HG03460 (cell line): ENCODE data around the gene EIF1AX.
"Not testable (repeated sequence)": the region's sequence is repeated elsewhere in the genome, so short reads cannot be mapped to it uniquely, and the experiment has no call there.

Experiments used
- ATAC-seq: cut with Tn5 transposase; IDR thresholded peaks from one replicate; pipeline ENCODE4 v1.9.1; 2021; ENCODE audit not compliant: unreplicated experiment

EIF1AX gene

GRCh38 chrX:20127440-20127839 lies 14.2 kb downstream of the EIF1AX start:
- ATAC-seq, result not testable (repeated sequence)

DNA sequence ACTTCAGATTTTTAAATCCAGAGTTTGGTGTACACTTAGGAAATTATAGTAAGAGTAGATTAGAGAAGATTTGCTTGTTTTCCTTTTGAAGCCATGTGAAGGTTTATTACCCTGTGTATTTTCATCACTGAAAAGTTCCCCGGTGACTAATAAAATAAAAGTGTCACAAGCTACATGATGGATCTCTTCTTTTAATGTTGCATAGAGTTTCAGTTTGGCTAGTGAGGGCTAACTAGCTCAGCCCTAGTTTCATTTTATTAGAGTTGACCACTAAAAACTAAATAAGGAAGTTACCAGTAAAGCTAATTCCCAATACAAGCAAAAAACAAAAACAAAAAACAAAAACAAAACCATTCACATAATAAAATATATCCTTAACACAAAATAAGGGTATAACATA lies 14.8 kb downstream of the EIF1AX start:
- not testable (repeated sequence) for ATAC-seq

GRCh38 chrX:20124964-20125363 lies 16.7 kb downstream of the EIF1AX start:
- ATAC-seq, result no peak

GRCh38 chrX:20118065-20118824 lies 23.4 kb downstream of the EIF1AX start:
- ATAC-seq, result no peak

- ATAC-seq, result no peak
Measured at GRCh38 chrX:20116577-20117240, 24.9 kb downstream of the EIF1AX start, which contains the start of gene MAP7D2. TSS of gene MAP7D2 (minus strand) at chrX:20116907. CDS start at chrX:20116879, 28 bp downstream.

- no peak for ATAC-seq
Measured at GRCh38 chrX:20116087-20116576, 25.5 kb downstream of the EIF1AX start.

DNA sequence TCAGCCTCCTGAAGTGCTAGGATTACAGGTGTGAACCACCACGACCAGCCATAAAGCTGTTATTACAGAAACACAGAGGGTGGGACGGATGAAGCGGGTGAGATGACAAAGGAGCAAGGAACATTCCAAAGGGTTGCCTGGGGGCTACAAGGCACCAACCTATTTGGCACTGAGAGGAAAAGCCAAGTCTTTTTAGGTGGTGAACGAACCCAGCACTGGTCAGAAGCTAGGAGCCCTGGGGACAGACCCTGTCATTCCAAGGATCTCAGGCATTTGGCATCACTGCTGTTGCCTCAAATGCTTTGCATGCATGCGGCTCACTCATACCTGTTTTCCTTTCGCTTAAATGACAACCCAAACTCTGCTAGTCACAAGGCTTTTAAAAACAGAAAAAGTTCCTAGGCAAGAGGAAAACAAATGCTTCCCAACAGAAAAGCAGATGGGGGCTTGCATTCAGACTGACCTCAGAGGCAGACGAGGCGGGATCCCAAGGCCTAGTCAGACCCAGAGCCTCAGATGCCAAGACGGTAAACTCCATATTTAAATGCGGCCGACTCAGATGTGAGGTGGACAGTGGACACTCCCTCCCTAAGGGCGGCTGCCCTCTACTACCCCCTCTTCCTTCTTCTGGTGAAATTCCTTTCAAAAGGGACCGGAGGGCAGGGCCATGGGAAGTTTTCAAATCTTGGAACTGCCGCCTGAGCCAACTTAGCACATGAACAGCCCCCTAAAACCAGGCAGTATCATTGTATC lies 29.4 kb downstream of the EIF1AX start:
- ATAC-seq, result no peak

GRCh38 chrX:20111271-20111670 lies 30.4 kb downstream of the EIF1AX start:
- ATAC-seq, result no peak

- ATAC-seq, result no peak
Measured at GRCh38 chrX:20101934-20102581, 39.6 kb downstream of the EIF1AX start.

GRCh38 chrX:20091499-20091898 lies 50.1 kb downstream of the EIF1AX start:
- no peak for ATAC-seq

DNA sequence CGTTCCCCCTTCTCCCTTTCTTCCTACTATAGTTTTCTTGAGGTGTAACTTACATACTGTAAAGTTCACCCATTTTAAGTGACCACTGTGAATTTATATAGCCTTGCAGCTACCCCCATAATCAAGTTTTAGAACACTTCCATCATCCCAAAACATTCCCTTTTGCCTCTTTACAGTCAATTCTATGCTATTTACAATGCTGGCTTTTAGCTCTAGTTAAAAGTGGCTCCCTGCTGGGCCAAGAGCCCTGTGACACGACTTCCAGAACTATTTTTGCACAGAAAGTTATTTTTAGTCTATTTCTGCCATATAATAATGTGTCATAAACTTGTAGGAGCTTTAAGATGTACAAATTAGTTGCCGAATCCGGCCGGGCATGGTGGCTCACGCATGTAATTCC lies 51.8 kb downstream of the EIF1AX start:
- ATAC-seq, result no peak

DNA sequence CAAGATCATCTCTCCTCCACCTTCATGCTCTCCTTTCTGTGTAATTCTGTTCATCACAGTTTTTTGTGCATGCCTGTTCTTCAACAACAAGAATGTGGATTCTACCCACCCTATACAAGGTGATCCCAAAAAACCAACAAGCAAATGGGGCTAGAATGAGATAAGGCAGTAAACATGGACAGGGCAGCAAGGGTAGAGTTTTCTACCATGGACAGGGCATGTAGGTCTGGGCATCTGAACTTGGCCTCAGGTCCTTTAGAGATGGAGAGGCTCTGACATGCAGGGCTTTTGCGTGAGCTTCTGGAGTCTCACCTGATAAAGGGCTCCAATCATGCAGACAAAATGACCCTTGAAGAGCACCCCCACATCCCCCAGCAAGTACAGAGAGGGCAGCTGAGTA lies 61.4 kb downstream of the EIF1AX start:
- ATAC-seq, result no peak
